Measurements from ENCODE around the gene SLC34A1.

Gene SLC34A1

DNA sequence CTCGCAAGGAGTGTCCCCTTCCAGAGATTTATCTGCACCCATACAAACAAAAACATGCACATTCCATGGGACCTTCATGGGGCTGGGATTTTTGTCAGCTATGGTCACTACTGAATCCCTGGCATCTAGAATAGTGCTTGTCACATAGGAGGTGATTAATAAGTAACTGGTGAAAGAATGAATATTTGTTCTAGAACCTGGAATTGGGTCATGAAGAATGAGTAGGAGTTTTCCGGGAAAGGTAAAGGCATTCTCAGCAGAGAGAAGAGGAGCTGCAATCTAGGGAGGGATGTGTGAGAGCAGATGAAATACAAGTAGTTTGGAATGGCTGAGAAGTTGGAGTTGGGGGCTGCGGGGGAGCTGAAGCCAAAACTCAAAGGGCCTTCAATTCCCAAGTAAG lies 30.0 kb upstream of the SLC34A1 start:
- Histone ChIP-seq H3K4me1 (ENCODE audit: insufficient read depth, low read length) (peaks cover 50% of the 10 kb centered on the region), H3K4me3 (ENCODE audit: low read depth in 1 of 2, low read length in 2 of 2) (no peak overlapping the region), H3K9ac (ENCODE audit: low read depth, low read length) (no peak overlapping the region), H3K27ac (ENCODE audit: low read length) (no peak overlapping the region), H3K4me2 (ENCODE audit: insufficient read depth, low read length) (no peak overlapping the region), H3K79me2 (ENCODE audit: insufficient read depth, low read length) (peaks cover 22% of the 10 kb centered on the region), H2AFZ (ENCODE audit: low read depth, low read length) (no peak overlapping the region), H4K20me1 (ENCODE audit: insufficient read depth, low read length) (peaks cover 11% of the 10 kb centered on the region), H3K36me3 (ENCODE audit: insufficient read depth, low read length) (peaks cover 15% of the 10 kb centered on the region), H3K27me3 (ENCODE audit: insufficient read depth, low read length, poor library complexity) (no peaks in the 10 kb centered on the region), H3K9me3 (ENCODE audit: insufficient read depth, low read length, severe bottlenecking) (no peaks in the 10 kb centered on the region)
- TF ChIP-seq EZH2 (IDR thresholded peaks at IDR 0.05; ENCODE audit: borderline replicate concordance, low read depth, low read length, severe bottlenecking), result no peak
- ATAC-seq (ENCODE audit: insufficient read depth, low read depth) (no peak), DNase-seq (no peak)

DNA sequence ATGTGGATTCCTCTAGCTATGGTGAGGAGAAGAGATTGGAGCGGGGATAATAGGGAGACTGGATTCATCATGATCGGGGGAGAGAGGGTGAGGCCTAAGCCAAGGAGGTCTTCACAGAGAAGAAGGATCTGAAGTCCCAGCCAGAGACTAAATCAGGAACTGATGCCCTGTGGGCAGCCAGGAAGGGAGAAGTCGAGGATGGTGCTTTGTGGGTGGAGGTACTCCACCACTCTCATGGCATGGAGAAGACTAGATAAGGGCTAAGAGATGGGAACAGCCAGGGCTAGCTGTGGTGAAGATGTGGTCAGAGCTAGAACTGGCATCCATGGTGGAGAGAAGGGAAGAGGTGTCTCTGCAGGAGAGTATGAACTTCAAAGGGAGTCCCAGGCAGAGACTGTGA lies 29.5 kb upstream of the SLC34A1 start:
- Histone ChIP-seq H2AFZ (ENCODE audit: low read depth, low read length) (no peak overlapping the region), H3K4me1 (ENCODE audit: insufficient read depth, low read length) (peaks cover 46% of the 10 kb centered on the region), H3K27ac (ENCODE audit: low read length) (no peak overlapping the region), H3K27me3 (ENCODE audit: insufficient read depth, low read length, poor library complexity) (no peaks in the 10 kb centered on the region), H3K79me2 (ENCODE audit: insufficient read depth, low read length) (peaks cover 17% of the 10 kb centered on the region), H3K36me3 (ENCODE audit: insufficient read depth, low read length) (peaks cover 10% of the 10 kb centered on the region), H4K20me1 (ENCODE audit: insufficient read depth, low read length) (peaks cover 11% of the 10 kb centered on the region), H3K4me3 (ENCODE audit: low read depth in 1 of 2, low read length in 2 of 2) (no peak overlapping the region), H3K9me3 (ENCODE audit: insufficient read depth, low read length, severe bottlenecking) (no peaks in the 10 kb centered on the region), H3K9ac (ENCODE audit: low read depth, low read length) (no peak overlapping the region), H3K4me2 (ENCODE audit: insufficient read depth, low read length) (no peak overlapping the region)
- TF ChIP-seq EZH2 (IDR thresholded peaks at IDR 0.05; ENCODE audit: borderline replicate concordance, low read depth, low read length, severe bottlenecking) (no peak), CTCF (IDR thresholded peaks at IDR 0.05; ENCODE audit: borderline replicate concordance, extremely low read depth, low read length, poor library complexity, severe bottlenecking) (no peak)
- DNase-seq (no peak), ATAC-seq (ENCODE audit: insufficient read depth, low read depth) (no peak)

DNA sequence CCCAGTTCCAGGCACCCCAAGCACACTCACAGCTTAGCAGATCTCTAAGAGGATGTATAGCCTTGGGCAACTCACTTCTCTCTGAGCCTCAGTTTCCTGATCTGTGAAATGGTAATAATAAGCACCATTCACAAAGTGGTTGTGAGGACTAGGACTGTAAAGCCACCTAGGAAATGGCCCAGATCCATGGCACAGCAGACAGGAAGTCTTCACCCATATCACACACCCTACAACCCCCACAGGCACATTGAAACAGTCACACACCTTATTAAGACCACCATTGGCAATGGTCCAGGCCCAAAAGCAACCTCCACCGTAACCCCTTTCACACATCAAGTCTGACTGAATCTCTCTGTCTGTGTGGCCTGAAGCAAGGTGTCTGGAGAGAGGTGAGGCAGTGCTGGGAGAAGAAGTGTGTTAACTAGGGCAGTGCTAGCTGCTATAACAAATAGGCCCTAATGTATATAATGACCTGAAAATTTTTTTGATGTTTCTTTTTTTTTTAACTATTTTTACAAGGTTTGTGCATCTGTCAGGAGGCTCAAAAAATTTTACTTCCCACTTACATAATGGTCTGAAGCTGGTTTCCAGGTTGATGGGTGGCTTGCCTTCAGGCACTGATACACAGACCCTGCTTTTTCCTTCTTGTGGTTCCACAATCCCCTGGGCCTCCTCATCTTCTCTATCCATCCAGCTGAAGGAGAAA lies 28.9 kb upstream of the SLC34A1 start:
- peaks cover 4% of the 10 kb centered on the region; the same call in 1 of the 2 replicates for H3K36me3 ChIP-seq (ENCODE audit: insufficient read depth, low read length)
- no peak overlapping the region for H3K4me2 ChIP-seq (ENCODE audit: insufficient read depth, low read length)
- H3K9ac ChIP-seq (ENCODE audit: low read depth, low read length), result no peak overlapping the region
- peaks cover 11% of the 10 kb centered on the region for H3K79me2 ChIP-seq (ENCODE audit: insufficient read depth, low read length)
- TF ChIP-seq CTCF (IDR thresholded peaks at IDR 0.05; ENCODE audit: borderline replicate concordance, extremely low read depth, low read length, poor library complexity, severe bottlenecking) (no peak), EZH2 (IDR thresholded peaks at IDR 0.05; ENCODE audit: borderline replicate concordance, low read depth, low read length, severe bottlenecking) (no peak)
- ATAC-seq (ENCODE audit: insufficient read depth, low read depth) (no peak), DNase-seq (no peak)
- H2AFZ ChIP-seq (ENCODE audit: low read depth, low read length), result no peak overlapping the region
- H3K9me3 ChIP-seq (ENCODE audit: insufficient read depth, low read length, severe bottlenecking), result no peaks in the 10 kb centered on the region
- H3K27me3 ChIP-seq (ENCODE audit: insufficient read depth, low read length, poor library complexity), result no peaks in the 10 kb centered on the region
- H3K4me3 ChIP-seq (ENCODE audit: low read depth in 1 of 2, low read length in 2 of 2), result no peak overlapping the region
- H3K4me1 ChIP-seq (ENCODE audit: insufficient read depth, low read length), result peaks cover 40% of the 10 kb centered on the region
- peaks cover 6% of the 10 kb centered on the region for H4K20me1 ChIP-seq (ENCODE audit: insufficient read depth, low read length)
- no peak overlapping the region for H3K27ac ChIP-seq (ENCODE audit: low read length)

- Histone ChIP-seq H2AFZ (ENCODE audit: low read depth, low read length) (no peak overlapping the region), H3K4me2 (ENCODE audit: insufficient read depth, low read length) (no peak overlapping the region)
Measured at GRCh38 chr5:177355868-177356168, 28.4 kb upstream of the SLC34A1 start.

More at GRCh38 chr5:177355868-177356168, 28.4 kb upstream of the SLC34A1 start:
- Histone ChIP-seq H3K9ac (ENCODE audit: low read depth, low read length) (no peak overlapping the region), H3K4me3 (ENCODE audit: low read depth in 1 of 2, low read length in 2 of 2) (no peak overlapping the region), H3K27me3 (ENCODE audit: insufficient read depth, low read length, poor library complexity) (no peaks in the 10 kb centered on the region), H4K20me1 (ENCODE audit: insufficient read depth, low read length) (0 out of 2 replicates have a peak, but pooled peaks cover under 1% of the 10 kb centered on the region), H3K27ac (ENCODE audit: low read length) (no peak overlapping the region), H3K9me3 (ENCODE audit: insufficient read depth, low read length, severe bottlenecking) (no peaks in the 10 kb centered on the region), H3K4me1 (ENCODE audit: insufficient read depth, low read length) (peaks cover 35% of the 10 kb centered on the region), H3K79me2 (ENCODE audit: insufficient read depth, low read length) (peaks cover 6% of the 10 kb centered on the region), H3K36me3 (ENCODE audit: insufficient read depth, low read length) (peaks cover 4% of the 10 kb centered on the region; the same call in 1 of the 2 replicates)
- no peak for DNase-seq
- ATAC-seq (ENCODE audit: insufficient read depth, low read depth), result no peak
- TF ChIP-seq CTCF (IDR thresholded peaks at IDR 0.05; ENCODE audit: borderline replicate concordance, extremely low read depth, low read length, poor library complexity, severe bottlenecking) (no peak), EZH2 (IDR thresholded peaks at IDR 0.05; ENCODE audit: borderline replicate concordance, low read depth, low read length, severe bottlenecking) (no peak)

Measured in DND-41 (cell line).